ENCODE results near the gene ZNF576.
"Not testable (repeated sequence)": the region's sequence is repeated elsewhere in the genome, so short reads cannot be mapped to it uniquely, and the experiment has no call there.

The ZNF576 gene

GRCh38 chr19:43600326-43600725 lies 3.9 kb downstream of the ZNF576 start:
- not testable (repeated sequence) for DNase-seq

DNA sequence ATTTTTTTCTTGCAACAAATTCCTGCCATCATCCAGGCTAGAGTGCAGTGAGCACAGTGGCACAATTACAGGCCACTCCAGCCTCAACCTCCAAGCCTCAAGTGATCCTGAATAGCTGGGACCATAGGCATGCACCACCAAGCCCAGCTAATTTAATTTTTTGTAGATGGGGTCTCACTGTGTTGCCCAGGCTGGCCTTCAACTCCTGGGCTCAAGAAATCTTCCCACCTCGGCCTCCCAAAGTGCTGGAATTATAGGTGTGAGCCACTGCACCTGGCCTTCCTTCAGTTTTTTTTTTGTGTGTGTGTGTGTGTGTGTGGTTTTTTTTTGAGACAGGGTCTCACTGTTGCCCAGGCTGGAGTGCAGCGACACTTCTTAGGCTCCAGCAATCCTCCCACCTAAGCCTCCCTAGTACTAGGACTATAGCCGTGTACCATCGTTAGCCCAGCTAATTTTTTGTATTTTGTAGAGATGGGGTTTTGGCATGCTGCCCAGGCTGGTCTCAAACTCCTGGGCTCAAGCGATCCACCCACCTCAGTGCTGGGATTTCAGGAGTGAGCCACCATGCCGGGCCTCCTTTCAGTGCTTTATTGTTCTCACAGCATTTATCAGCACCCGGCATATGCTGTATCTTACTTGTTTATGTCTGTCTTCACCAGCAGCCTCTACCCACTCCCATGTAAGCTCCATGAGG lies 9.6 kb downstream of the ZNF576 start:
- no peak for DNase-seq

GRCh38 chr19:43606569-43607229 lies 10.3 kb downstream of the ZNF576 start:
- DNase-seq, result no peak

GRCh38 chr19:43607238-43608205 lies 11.1 kb downstream of the ZNF576 start:
- no peak for DNase-seq

DNA sequence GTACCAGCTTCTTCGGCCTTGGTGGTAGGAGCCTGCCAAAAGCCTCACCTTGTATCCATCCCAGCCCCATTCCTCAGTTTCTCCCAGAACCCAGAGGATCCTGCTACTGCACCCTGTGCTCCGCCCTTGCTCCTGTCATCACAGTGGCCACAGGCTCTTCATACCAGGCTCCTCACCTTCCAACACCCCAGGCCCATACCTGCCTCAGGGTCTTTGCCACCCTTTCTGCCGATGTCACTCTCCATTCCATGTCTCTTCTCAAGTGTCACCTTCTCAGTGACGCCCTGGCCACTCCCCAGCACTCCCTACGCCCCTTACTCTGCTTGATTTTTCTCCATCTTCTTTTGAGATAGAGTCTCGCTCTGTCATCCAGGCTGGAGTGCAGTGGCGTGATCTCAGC lies 13.5 kb downstream of the ZNF576 start:
- no peak for DNase-seq

- DNase-seq, result no peak
Measured at GRCh38 chr19:43610493-43610892, 14.1 kb downstream of the ZNF576 start.

DNA sequence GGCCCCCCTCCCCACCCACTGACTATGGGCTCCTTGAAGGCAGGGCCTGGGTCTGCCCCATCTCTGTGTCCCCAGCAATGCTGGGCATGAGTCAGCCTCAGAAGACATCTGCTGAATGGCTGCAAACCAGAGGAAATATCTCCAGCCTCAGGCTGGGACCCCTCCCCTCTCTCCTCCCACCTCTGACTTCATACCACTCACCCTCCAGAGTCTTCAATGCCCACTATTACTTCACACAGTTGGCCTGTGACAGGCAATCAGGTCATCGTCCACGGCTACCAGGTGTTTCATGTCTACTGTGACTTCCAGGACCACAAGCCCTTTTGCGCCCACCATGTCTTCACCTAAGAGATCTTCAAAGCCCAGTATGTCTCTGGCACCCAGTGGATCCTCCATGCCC lies 15.4 kb downstream of the ZNF576 start, which contains the start of gene SRRM5:
Gene SRRM5, plus strand, starts transcription at position 301 of the 400 bp plus-strand sequence. Its CDS starts 34 bp downstream, at position 335.
- no peak for DNase-seq

- DNase-seq, result no peak
Measured at GRCh38 chr19:43612374-43612773, 16.0 kb downstream of the ZNF576 start.

DNA sequence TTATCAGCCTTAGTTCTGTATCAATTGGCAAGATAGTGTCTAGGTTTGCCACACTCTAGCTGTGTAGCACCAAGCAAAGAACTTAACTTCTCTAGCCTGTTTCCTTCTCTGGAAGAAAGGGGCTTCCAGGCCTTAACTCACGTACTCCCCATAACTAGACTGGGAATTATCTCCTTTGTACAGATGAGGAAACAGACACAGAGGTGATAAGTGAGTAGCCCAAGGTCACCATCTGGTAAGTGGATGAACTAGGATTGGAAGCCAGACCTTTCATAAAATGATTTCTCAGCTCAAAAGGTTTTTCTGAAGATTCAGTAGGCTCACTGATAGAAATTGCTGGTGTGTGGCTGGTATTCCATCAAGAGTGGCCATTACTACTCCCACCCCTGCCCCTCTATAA lies 19.9 kb downstream of the ZNF576 start:
- DNase-seq, result no peak

DNA sequence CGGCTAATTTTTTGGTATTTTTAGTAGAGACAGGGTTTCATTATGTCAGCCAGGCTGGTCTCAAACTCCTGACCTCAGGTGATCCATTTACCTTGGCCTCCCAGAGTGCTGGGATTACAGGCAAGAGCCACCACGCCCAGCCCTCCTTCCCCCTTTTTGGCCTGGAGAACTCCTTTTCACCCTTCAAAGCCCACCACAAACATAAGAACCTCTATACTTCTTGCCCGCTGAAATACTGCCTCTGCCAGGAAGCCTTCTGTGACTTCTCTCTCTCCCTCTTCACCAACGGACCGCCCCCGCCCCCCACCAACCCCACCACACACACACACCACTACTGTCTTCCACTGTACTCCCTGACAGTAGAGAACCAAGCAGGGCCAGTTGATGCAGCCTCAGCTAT lies 20.6 kb downstream of the ZNF576 start:
- DNase-seq, result no peak

DNA sequence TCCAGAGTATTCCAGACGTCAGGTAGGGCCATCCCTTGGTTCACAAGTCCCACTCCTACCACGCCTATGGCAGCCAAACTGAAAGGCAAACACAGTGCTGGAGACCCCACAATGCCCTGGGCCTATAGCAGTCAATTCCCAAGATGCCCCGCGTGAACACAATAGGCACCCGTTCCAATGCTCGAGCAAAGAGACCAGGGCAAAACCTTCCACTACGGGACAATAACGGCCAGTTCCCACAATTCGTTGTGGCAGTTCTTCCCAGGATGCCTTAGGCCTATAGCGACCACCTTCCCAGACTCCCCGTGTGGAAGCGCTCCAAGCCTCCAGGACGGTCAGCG lies 22.5 kb downstream of the ZNF576 start:
- DNase-seq, result peak; percentile 31

DNA sequence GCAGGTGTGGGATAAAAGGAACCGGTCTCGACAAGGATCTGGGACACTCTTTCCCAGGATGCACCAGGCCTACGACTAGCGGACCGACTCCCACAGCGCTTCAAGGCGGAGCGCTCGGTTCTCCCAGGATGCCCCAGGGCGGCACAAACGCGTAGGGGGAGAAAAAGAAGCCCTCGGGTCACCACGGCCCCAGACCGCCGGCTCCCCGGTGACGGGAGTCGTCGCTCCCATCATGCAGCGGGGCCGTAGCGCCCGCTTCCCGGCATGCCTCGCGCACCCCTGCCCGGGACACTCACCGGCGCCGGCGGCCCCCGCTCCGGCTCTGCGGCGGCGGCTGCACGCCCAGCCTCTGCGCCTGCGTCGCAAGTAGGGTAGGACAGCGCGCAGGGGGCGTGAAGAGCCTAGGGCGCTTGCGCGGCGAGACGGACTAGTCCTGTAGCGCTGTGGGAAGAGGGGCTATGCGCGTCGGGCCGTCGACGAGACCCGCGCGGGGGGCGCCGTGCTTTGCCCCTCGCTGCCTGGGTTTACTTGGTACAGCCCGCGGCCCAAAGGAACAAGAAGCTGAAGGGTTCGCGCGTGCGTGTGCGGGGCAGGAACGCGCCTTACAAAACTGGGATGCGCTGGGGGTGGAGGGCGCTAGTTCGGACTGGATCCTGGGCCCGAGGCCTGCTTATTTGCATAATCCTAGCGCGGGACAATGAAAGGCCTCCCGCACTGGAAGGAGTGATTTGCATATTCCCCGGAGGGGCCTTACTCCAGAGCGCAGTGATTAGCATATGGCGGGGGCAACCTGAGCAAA lies 23.1 kb downstream of the ZNF576 start, which contains the start of gene ZNF428:
Gene ZNF428, minus strand, starts transcription at position 368 of the 799 bp plus-strand sequence. CDS start 5,325 bp downstream, outside the sequence.
- peak; percentile 89 for DNase-seq

- no peak for DNase-seq
Measured at GRCh38 chr19:43620061-43621001, 23.9 kb downstream of the ZNF576 start.

GRCh38 chr19:43622070-43622469 lies 25.7 kb downstream of the ZNF576 start:
- DNase-seq, result no peak

DNA sequence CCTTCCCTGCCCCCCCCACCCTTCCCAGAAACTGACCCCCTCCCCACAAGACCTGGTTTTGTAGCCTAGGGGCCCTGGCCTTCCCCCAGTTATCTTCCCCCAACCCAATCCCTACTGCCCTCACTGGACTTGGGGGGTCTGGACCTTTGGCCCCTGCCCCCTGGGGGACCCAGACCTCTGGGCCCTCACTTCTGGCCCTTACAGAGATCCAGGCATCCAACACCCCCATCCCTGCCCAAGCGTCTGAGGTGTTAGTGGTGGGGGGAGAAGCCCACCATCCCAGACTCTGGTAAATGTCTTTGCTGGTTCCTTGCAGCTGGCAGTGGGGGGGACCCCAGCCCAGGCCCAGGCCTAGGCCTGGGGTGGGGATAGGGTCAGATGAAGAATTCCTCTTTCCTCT lies 26.6 kb downstream of the ZNF576 start:
- DNase-seq, result no peak

GRCh38 chr19:43623889-43624670 lies 27.7 kb downstream of the ZNF576 start:
- DNase-seq, result no peak

DNA sequence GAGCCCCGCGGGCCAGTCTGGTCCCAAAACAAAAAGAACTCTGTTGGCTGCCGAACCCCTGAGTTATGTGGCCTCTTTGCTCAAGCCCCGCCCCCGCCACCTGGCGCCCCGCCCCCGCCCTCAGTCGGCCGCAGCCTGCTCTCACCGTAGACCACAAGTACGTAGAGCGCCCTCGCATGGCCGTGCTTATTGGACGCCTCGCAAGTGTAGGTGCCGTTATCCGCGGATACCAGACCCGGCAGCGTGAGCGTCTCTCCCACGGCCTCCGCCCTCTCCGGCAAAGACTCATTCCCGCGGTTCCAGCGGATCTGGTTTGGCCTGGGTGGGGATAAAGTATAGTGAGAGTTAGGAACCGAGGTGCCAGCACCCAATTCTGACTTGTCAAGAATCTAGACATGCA lies 28.5 kb downstream of the ZNF576 start:
- DNase-seq, result peak; percentile 8

DNA sequence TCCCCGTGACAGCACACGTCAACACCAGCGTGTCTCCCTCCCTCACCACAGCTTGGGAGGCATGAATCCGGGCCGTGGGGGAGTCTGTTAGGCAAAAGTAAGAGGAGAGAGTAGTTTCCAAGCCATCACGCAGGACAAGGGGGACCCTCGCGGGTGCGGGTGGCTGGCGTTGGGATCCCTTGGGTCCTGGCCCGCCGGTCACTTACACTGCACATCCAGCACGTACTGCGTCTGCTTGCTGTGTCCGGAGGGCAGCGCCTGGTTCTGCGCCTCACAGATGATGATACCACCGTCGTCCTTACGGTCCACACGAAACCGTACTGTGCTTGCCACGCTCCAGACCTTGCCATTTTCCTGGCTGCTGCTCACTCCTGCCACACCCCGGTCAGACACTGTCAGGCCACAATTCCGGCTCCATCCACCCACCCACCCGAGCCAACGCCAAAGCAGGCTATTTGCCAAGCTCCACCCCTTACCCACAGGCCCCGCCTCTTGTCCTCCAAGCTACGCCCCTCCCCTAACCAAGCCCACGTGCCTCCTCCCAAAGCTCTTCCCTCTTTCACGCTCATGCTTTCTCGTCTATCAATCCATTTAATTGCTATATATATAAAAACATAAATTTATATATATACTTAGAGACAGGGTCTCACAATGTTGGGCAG lies 29.7 kb downstream of the ZNF576 start:
- no peak for DNase-seq

GRCh38 chr19:43626838-43627237 lies 30.4 kb downstream of the ZNF576 start:
- DNase-seq, result no peak

Measured in fibroblast of upper back skin (primary cell).